Nephron (organoid): ENCODE results near the gene ZNF18.
A peak's percentile ranks its signal among the peaks of the same experiment; 100 is the strongest.

Experiments used
- H3K27ac Mint-ChIP-seq, 3 experiments: 2 replicates each; pipeline ENCODE4 v1.8.0; 2020; ENCODE audit warnings: mixed read lengths in 3 of 3, mild to moderate bottlenecking in 2 of 3, moderate library complexity in 1 of 3
- H3K27me3 Mint-ChIP-seq: 2 replicates; pipeline ENCODE4 v1.8.0; 2021; ENCODE audit warnings: low read depth, mild to moderate bottlenecking, moderate library complexity, mixed read lengths
- H3K36me3 Mint-ChIP-seq: 2 replicates; pipeline ENCODE4 v1.8.0; 2020; ENCODE audit warnings: low read depth, mixed read lengths
- H3K4me1 Mint-ChIP-seq: 2 replicates; pipeline ENCODE4 v1.8.0; 2020; ENCODE audit warnings: mixed read lengths
- H3K4me3 Mint-ChIP-seq, 3 experiments: 2 replicates each; pipeline ENCODE4 v1.8.0; 2020; ENCODE audit warnings: mild to moderate bottlenecking in 3 of 3, mixed read lengths in 3 of 3, moderate library complexity in 2 of 3
- H3K9me3 Mint-ChIP-seq: 2 replicates; pipeline ENCODE4 v1.8.0; 2020; ENCODE audit warnings: mixed read lengths
- TF ChIP-seq, protein P1 (sequence below), 3 experiments: fragments of 200-600 bp; sonication (generic); IDR thresholded peaks; one replicate each; pipeline ENCODE4 v1.5.0; 2021; ENCODE audit warnings: antibody characterized with exemption in 3 of 3; ENCODE audit not compliant: unreplicated experiment in 3 of 3

The ZNF18 gene

DNA sequence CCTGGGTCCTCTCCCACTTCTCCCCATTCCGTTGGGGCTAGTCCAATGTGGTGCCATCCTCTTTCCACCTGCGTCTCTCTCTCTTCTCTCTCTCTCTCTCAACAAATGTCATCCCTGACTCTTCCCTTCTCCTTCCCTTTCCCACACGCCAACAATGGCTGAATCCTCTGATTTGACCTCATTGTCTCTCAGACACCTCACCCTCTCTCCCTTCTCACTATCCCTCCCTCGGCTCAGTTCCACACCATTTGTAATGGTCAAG lies 628 bp upstream of the ZNF18 start:
- Mint-ChIP-seq H3K4me1 (peaks cover 4% of the 10 kb centered on the region), H3K36me3 (peaks cover 4% of the 10 kb centered on the region), H3K4me3 (peak overlapping the region; percentile 89 to 93 (median 90)), H3K9me3 (no peaks in the 10 kb centered on the region), H3K27me3 (no peaks in the 10 kb centered on the region), H3K27ac (peak overlapping the region; percentile 76 to 96 (median 92))
- TF ChIP-seq, protein P1, sequence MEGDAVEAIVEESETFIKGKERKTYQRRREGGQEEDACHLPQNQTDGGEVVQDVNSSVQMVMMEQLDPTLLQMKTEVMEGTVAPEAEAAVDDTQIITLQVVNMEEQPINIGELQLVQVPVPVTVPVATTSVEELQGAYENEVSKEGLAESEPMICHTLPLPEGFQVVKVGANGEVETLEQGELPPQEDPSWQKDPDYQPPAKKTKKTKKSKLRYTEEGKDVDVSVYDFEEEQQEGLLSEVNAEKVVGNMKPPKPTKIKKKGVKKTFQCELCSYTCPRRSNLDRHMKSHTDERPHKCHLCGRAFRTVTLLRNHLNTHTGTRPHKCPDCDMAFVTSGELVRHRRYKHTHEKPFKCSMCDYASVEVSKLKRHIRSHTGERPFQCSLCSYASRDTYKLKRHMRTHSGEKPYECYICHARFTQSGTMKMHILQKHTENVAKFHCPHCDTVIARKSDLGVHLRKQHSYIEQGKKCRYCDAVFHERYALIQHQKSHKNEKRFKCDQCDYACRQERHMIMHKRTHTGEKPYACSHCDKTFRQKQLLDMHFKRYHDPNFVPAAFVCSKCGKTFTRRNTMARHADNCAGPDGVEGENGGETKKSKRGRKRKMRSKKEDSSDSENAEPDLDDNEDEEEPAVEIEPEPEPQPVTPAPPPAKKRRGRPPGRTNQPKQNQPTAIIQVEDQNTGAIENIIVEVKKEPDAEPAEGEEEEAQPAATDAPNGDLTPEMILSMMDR (IDR thresholded peaks at IDR 0.05; ENCODE audit: unreplicated experiment in 3 of 3), result no peak

DNA sequence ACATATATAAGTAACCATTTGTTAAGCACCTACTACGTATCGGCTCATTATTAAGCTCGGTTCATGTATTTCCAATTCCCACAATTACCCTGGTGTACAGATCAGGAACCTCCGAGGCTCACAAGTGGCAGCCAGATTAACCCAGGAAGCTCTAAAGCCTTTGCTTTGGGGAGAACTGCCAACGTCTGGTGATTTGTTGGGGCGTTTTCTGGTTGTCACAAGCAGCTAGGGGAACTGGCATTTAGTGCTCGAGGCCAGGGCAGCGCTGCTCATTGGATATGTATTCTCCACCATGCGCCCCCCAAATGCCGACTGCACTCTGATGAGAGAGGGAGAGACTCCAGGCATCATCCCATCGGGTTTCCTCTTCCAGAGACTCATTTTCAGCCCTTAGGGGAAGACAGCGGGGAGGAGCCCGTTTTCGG lies 541 bp downstream of the ZNF18 start:
- Mint-ChIP-seq H3K9me3 (no peaks in the 10 kb centered on the region), H3K4me3 (peak overlapping the region; percentile 89 to 95 (median 94)), H3K4me1 (peaks cover 4% of the 10 kb centered on the region), H3K36me3 (peaks cover 16% of the 10 kb centered on the region), H3K27ac (peak overlapping the region; percentile 38 to 92 (median 87)), H3K27me3 (no peaks in the 10 kb centered on the region)
- TF ChIP-seq, protein P1 (IDR thresholded peaks at IDR 0.05; ENCODE audit: unreplicated experiment in 3 of 3), result peak in 1 of 3 experiments; percentile 11

- TF ChIP-seq, protein P1 (IDR thresholded peaks at IDR 0.05; ENCODE audit: unreplicated experiment in 3 of 3), result no peak
- Mint-ChIP-seq H3K9me3 (no peaks in the 10 kb centered on the region), H3K4me3 (no peak overlapping the region), H3K4me1 (peaks cover under 1% of the 10 kb centered on the region), H3K27ac (no peak overlapping the region), H3K27me3 (no peaks in the 10 kb centered on the region), H3K36me3 (peaks cover 49% of the 10 kb centered on the region)
Observed at GRCh38 chr17:11991461-11991860, 5.8 kb downstream of the ZNF18 start.

DNA sequence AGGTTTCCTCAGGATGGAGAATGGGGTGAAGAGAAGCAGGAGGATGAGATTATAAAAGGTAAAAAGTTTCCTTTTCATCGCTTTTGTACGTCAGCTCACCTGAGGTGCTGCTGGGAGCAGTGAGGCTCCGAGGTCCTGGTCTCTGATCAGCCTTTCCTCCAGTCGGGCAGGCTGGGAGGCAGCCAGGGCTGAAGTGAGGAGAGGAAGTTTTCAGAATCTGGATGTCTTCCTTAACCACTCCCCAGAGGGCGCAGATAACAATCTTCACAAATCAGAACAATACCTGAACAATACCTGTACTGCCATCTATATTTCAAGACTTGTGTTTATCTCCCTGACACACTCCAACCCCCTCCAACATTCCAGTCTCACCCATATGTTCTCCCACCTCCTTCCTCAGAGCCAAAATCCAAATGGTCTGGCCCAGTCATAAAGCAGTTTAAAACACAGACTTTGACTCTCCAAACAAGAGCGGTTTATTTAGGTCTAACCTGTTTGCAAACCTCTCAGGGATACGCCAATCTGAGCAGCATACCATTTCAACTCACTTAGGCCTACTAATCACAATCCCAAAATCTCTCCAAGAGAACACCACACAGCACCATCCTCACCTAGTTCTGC lies 6.8 kb downstream of the ZNF18 start:
- Mint-ChIP-seq H3K36me3 (peaks cover 49% of the 10 kb centered on the region), H3K9me3 (no peaks in the 10 kb centered on the region), H3K4me1 (no peaks in the 10 kb centered on the region), H3K27me3 (no peaks in the 10 kb centered on the region), H3K27ac (no peak overlapping the region), H3K4me3 (no peak overlapping the region)
- TF ChIP-seq, protein P1 (IDR thresholded peaks at IDR 0.05; ENCODE audit: unreplicated experiment in 3 of 3), result no peak

GRCh38 chr17:11986942-11987329 lies 10.3 kb downstream of the ZNF18 start:
- no peaks in the 10 kb centered on the region for H3K4me1 Mint-ChIP-seq

More at GRCh38 chr17:11986942-11987329, 10.3 kb downstream of the ZNF18 start:
- no peaks in the 10 kb centered on the region for H3K9me3 Mint-ChIP-seq
- TF ChIP-seq, protein P1 (IDR thresholded peaks at IDR 0.05; ENCODE audit: unreplicated experiment in 3 of 3), result peak; percentile 49 to 68 (median 63)
- no peak overlapping the region for H3K27ac Mint-ChIP-seq
- H3K4me3 Mint-ChIP-seq, result no peak overlapping the region
- H3K27me3 Mint-ChIP-seq, result no peaks in the 10 kb centered on the region
- H3K36me3 Mint-ChIP-seq, result peaks cover 58% of the 10 kb centered on the region
